ENCODE measurements around the gene THRAP3.

Gene THRAP3

GRCh38 chr1:36276688-36277087 lies 52.4 kb downstream of the THRAP3 start:
- DNase-seq (ENCODE audit: low spot score), result no peak
- no peak for TF ChIP-seq CTCF (IDR thresholded peaks at IDR 0.05; ENCODE audit: extremely low read depth, missing control alignments)

GRCh38 chr1:36279110-36279788 lies 55.0 kb downstream of the THRAP3 start:
- DNase-seq (ENCODE audit: low spot score), result no peak
- no peak for TF ChIP-seq CTCF (IDR thresholded peaks at IDR 0.05; ENCODE audit: extremely low read depth, missing control alignments)

- no peak for DNase-seq (ENCODE audit: low spot score)
- no peak for TF ChIP-seq CTCF (IDR thresholded peaks at IDR 0.05; ENCODE audit: extremely low read depth, missing control alignments)
These were observed 55.6 kb downstream of the THRAP3 start for GRCh38 chr1:36279789-36280296.

- no peak for TF ChIP-seq CTCF (IDR thresholded peaks at IDR 0.05; ENCODE audit: extremely low read depth, missing control alignments)
- DNase-seq (ENCODE audit: low spot score), result no peak
These were observed 59.8 kb downstream of the THRAP3 start for GRCh38 chr1:36284061-36284460.

GRCh38 chr1:36284517-36284916 lies 60.3 kb downstream of the THRAP3 start:
- no peak for DNase-seq (ENCODE audit: low spot score)
- TF ChIP-seq CTCF (IDR thresholded peaks at IDR 0.05; ENCODE audit: extremely low read depth, missing control alignments), result no peak

GRCh38 chr1:36285443-36286101 lies 61.3 kb downstream of the THRAP3 start:
- peak; percentile 68 for DNase-seq (ENCODE audit: low spot score)
- TF ChIP-seq CTCF (IDR thresholded peaks at IDR 0.05; ENCODE audit: extremely low read depth, missing control alignments), result peak; percentile 63

- TF ChIP-seq CTCF (IDR thresholded peaks at IDR 0.05; ENCODE audit: extremely low read depth, missing control alignments), result no peak
- DNase-seq (ENCODE audit: low spot score), result no peak
These were observed 62.6 kb downstream of the THRAP3 start for GRCh38 chr1:36286802-36287201.

All from GM20000 (cell line).